HL-60 (cell line): ENCODE data around the gene KCNMA1.

Source experiments
- GABPA ChIP-seq: IDR thresholded peaks from 2 replicates; pipeline ENCODE4 v1.6.1; 2012; ENCODE audit warnings: low read depth
- SPI1 ChIP-seq: IDR thresholded peaks from 2 replicates; pipeline ENCODE4 v1.6.1; 2012; ENCODE audit warnings: low read depth, mild to moderate bottlenecking, borderline replicate concordance
- TF ChIP-seq, protein P1 (sequence below): IDR thresholded peaks from one replicate; pipeline ENCODE4 v1.5.1; 2011; ENCODE audit warnings: low read length, control low read depth, inconsistent platforms; ENCODE audit not compliant: insufficient read depth

DNA sequence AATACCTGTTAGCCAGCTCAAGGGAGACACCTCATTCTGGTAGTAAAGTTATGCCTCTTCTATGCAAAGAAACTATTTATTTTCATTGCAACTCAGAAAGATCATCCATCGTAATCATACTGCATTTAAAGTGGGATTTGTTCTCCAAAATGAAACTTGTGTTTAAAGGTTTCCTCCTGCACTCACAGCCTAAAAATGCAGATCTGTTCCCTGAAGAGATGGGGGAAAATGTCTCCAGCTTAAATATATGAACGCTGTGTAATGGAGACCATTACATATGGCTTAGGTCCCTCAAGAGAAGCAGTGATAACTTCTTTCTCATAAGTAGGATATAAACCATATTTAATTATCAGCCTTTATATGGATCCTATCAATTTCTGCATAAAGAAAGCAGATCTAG, 665.1 kb downstream of the KCNMA1 start:
- TF ChIP-seq, protein P1, sequence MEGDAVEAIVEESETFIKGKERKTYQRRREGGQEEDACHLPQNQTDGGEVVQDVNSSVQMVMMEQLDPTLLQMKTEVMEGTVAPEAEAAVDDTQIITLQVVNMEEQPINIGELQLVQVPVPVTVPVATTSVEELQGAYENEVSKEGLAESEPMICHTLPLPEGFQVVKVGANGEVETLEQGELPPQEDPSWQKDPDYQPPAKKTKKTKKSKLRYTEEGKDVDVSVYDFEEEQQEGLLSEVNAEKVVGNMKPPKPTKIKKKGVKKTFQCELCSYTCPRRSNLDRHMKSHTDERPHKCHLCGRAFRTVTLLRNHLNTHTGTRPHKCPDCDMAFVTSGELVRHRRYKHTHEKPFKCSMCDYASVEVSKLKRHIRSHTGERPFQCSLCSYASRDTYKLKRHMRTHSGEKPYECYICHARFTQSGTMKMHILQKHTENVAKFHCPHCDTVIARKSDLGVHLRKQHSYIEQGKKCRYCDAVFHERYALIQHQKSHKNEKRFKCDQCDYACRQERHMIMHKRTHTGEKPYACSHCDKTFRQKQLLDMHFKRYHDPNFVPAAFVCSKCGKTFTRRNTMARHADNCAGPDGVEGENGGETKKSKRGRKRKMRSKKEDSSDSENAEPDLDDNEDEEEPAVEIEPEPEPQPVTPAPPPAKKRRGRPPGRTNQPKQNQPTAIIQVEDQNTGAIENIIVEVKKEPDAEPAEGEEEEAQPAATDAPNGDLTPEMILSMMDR = no peak
- TF ChIP-seq GABPA (no peak), SPI1 (no peak)
